ENCODE measurements around the gene DENND4A. TPM values are rescaled to one million over a fixed set of nuclear protein-coding genes. Genes with fewer than 3 reads are reported as not detected.

Gene DENND4A
- total RNA-seq, 4 donors from 2014 or later, result 21.6 to 54.0 (median 35.9) TPM

DNA sequence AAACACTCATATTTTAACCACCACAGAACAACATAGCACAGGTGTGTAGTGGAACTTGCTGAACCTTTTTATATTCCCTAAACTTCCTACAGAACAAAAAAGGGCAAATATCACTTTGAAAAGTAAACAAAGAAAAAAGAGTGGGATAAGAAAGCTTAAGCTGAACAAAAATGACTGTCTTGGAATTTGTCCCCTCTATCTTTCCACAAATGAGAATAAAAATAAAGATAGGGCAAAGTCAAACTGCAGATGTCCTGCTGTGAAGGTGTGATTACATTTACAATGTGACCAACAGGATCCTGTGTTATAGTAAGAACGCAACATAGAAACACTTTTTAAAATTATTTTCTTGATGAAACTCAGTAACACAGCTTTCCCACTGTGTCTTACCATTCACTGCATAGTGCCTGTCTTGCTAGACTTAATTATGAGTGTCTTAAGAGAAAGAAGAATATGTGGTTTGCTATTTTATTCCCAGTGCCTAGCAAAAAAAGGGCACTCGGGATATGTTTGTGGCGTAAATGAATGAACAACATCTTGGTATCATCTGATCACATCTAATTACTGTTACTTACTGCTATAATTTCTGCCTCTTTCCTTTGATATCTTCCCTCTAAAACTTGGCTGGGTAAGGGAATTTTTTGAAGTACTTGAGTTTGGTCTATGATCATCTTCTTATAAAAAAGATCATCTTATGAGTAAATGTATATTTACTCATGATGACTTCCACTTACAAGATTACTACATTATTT is 67.5 kb downstream of the DENND4A start:
- no peak overlapping the region for H3K4me3 ChIP-seq
- H3K27me3 ChIP-seq, result no peaks in the 10 kb centered on the region
- H3K9me3 ChIP-seq, result no peaks in the 10 kb centered on the region
- no peak for DNase-seq (ENCODE audit: low spot score in 2 of 2)
- no peak overlapping the region for H3K27ac ChIP-seq
- H3K4me1 ChIP-seq, result no peaks in the 10 kb centered on the region
- 92 to 94% methylated on average over 3 of the region's 3 CpGs for WGBS, 2 donors
- peaks cover 0 to 67% (median 0%) of the 10 kb centered on the region in 3 donors for H3K36me3 ChIP-seq
- TF ChIP-seq EP300 (IDR thresholded peaks at IDR 0.05), result no peak
- TF ChIP-seq POLR2A (IDR thresholded peaks at IDR 0.05), result no peak

GRCh38 chr15:65723876-65724275 is 68.2 kb downstream of the DENND4A start:
- TF ChIP-seq EP300 (IDR thresholded peaks at IDR 0.05), result no peak
- no peak for TF ChIP-seq CTCF (IDR thresholded peaks at IDR 0.05)
- no peak for TF ChIP-seq POLR2A (IDR thresholded peaks at IDR 0.05)
- Histone ChIP-seq H3K4me1 (no peaks in the 10 kb centered on the region), H3K36me3 (peaks cover 0 to 74% (median 0%) of the 10 kb centered on the region in 3 donors), H3K27me3 (no peaks in the 10 kb centered on the region), H3K4me3 (no peak overlapping the region), H3K27ac (no peak overlapping the region), H3K9me3 (no peaks in the 10 kb centered on the region)
- 80 to 88% methylated on average over 5 of the region's 5 CpGs for WGBS, 2 donors
- DNase-seq (ENCODE audit: low spot score in 2 of 2), result no peak

DNA sequence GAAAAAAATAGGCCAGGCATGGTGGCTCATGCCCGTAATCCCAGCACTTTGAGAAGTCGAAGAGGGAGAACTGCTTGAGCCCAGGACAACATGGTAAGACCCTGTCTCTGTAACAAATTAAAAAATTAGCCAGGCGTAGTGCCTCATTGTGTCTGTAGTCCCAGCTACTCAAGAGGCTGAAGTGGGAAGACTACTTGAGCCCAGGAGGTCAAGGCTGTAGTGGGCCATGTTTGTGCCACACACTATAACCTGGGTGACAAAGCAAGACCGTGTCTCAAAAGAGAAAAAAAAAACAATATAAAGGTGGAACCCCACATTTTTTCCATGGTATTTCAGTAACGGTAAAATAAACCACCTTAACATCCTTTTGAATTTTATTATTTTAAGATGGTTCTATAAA is 69.9 kb downstream of the DENND4A start:
- no peaks in the 10 kb centered on the region for H3K4me1 ChIP-seq
- peaks cover 0 to 73% (median 0%) of the 10 kb centered on the region in 3 donors for H3K36me3 ChIP-seq
- H3K27me3 ChIP-seq, result no peaks in the 10 kb centered on the region
- no peak for DNase-seq (ENCODE audit: low spot score in 2 of 2)
- WGBS, 2 donors, result 86 to 91% methylated on average over 5 of the region's 5 CpGs
- no peak overlapping the region for H3K27ac ChIP-seq
- H3K9me3 ChIP-seq, result no peaks in the 10 kb centered on the region
- no peak for TF ChIP-seq EP300 (IDR thresholded peaks at IDR 0.05)
- no peak for TF ChIP-seq CTCF (IDR thresholded peaks at IDR 0.05)
- TF ChIP-seq POLR2A (IDR thresholded peaks at IDR 0.05), result no peak
- no peak overlapping the region for H3K4me3 ChIP-seq

DNA sequence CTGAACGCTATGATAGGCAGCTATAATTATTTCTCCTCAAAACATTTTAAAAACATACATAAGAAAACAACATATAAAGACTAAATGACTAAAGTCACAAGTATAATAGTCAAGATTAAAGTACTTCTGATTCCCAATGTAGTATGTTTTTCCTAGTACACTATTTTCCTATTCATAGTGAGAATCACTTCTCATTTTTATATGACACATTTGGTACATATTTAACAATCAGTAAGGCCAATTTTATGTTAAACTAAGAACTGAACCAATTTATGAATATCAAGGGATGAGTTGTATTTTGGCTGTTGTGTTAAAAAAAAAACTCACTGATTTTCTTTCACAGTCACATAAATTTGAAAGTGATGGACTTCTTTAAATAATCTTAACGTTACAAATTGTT is 79.7 kb downstream of the DENND4A start:
- Histone ChIP-seq H3K36me3 (peaks cover 0 to 51% (median 0%) of the 10 kb centered on the region in 3 donors), H3K27ac (no peak overlapping the region), H3K4me1 (no peaks in the 10 kb centered on the region), H3K9me3 (no peaks in the 10 kb centered on the region), H3K4me3 (no peak overlapping the region), H3K27me3 (no peaks in the 10 kb centered on the region)
- no peak for DNase-seq (ENCODE audit: low spot score in 2 of 2)
- TF ChIP-seq CTCF (IDR thresholded peaks at IDR 0.05), result no peak
- TF ChIP-seq POLR2A (IDR thresholded peaks at IDR 0.05), result no peak
- no peak for TF ChIP-seq EP300 (IDR thresholded peaks at IDR 0.05)
- 85 to 95% methylated on average over 2 of the region's 2 CpGs for WGBS, 2 donors

- Histone ChIP-seq H3K27me3 (no peaks in the 10 kb centered on the region), H3K4me3 (no peak overlapping the region), H3K4me1 (no peaks in the 10 kb centered on the region), H3K27ac (no peak overlapping the region), H3K36me3 (peaks cover 0 to 61% (median 0%) of the 10 kb centered on the region in 3 donors), H3K9me3 (no peaks in the 10 kb centered on the region)
- WGBS, 2 donors, result 94 to 95% methylated on average over 2 of the region's 2 CpGs
- TF ChIP-seq CTCF (IDR thresholded peaks at IDR 0.05) (no peak), POLR2A (IDR thresholded peaks at IDR 0.05) (no peak), EP300 (IDR thresholded peaks at IDR 0.05) (no peak)
- no peak for DNase-seq (ENCODE audit: low spot score in 2 of 2)
These were observed 97.0 kb downstream of the DENND4A start for GRCh38 chr15:65695081-65695480.

Data from tibial nerve (tissue), 4 donors.